NT2/D1 (cell line): Measurements from ENCODE around the gene TNN.

Source experiments
- SUZ12 ChIP-seq: IDR thresholded peaks from 2 replicates; pipeline ENCODE4 v1.6.1; 2011; ENCODE audit not compliant: insufficient read length, insufficient read depth; ENCODE audit errors: extremely low read depth
- ZNF274 ChIP-seq: IDR thresholded peaks from 2 replicates; pipeline ENCODE4 v1.6.1; 2011; ENCODE audit warnings: mild to moderate bottlenecking, low read depth, low read length

DNA sequence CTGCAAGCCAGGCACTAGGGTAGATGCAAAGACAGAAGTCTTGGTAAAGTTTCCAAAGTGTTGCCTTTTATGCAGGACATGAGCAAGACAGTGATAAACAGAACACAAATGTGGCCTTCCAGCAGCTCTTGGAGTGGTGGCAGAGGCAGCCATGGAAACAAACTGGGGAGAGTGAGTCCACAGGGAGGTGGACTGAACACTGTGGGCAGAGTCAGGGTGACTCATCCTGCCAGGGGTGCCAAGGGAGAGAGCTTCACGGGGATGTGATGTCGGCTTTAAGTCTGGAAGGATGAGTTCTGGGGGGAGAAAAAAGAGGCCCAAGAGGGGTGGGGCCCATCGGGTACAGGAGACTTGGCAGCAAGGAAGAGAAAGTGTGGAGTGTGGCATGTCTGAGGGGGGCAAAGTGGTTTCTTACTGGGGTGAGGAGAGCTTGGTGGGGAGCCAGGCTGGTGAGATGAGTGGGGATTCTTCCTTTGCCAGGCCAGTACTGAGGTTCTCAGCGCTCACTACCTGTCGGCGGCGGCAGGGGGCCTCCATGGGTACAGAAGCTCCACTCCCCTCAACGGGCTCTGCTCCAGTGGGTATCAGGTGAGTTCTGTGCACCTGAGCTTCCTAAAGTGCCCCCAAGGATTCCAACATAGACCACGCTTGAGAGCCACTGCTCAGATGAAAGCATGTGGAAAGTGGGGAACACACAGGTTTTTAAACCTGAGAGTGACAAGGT lies 83.1 kb downstream of the TNN start:
- TF ChIP-seq ZNF274 (no peak), SUZ12 (no peak)
